Sigmoid colon (tissue), 4 donors: ENCODE data around the gene MYO5B.

Experiments used
- EP300 ChIP-seq, 4 donors: sonication (generic); formaldehyde crosslinking; IDR thresholded peaks; one replicate each; pipeline ENCODE4 v1.6.1; 2017; ENCODE audit warnings: antibody characterized with exemption in 4 of 4
- POLR2A ChIP-seq, 2 donors: fragments of 450-650 bp; IDR thresholded peaks; one replicate each; pipeline ENCODE4 v1.6.1; 2016; ENCODE audit warnings: antibody characterized with exemption in 2 of 2, mild to moderate bottlenecking in 2 of 2, moderate library complexity in 2 of 2
- POLR2AphosphoS5 ChIP-seq, 4 donors: sonication (generic); formaldehyde crosslinking; IDR thresholded peaks; one replicate each; pipeline ENCODE4 v1.6.1; 2017; ENCODE audit warnings: antibody characterized with exemption in 4 of 4
- TF ChIP-seq, protein P1 (sequence below), 4 experiments: fragments of 450-650 bp in 3 of 4; fragments of 200-600 bp in 1 of 4; IDR thresholded peaks; one replicate each; pipeline ENCODE4 v1.5.1; 2016 to 2019; ENCODE audit warnings: antibody characterized with exemption in 4 of 4, mild to moderate bottlenecking in 3 of 4, moderate library complexity in 2 of 4

DNA sequence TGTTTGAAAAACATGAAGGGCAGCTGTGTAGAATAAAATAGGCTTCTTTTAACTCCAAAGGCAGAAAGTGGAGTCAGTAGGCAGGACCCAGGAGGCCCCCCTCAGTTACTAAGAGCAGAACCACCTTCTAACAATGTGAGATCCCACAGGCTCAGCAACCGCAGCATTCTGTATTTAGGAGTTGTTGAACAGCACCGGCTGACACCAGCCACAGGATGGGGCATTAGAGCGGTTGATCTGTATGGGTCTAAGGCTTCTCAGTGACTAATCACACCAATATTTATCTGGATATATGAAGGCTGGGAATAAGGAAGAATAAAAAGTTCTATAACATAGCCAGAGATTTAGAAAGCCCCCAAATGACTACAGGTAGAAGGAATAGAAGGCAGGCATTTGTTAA is 51.7 kb downstream of the MYO5B start:
- TF ChIP-seq, protein P1, sequence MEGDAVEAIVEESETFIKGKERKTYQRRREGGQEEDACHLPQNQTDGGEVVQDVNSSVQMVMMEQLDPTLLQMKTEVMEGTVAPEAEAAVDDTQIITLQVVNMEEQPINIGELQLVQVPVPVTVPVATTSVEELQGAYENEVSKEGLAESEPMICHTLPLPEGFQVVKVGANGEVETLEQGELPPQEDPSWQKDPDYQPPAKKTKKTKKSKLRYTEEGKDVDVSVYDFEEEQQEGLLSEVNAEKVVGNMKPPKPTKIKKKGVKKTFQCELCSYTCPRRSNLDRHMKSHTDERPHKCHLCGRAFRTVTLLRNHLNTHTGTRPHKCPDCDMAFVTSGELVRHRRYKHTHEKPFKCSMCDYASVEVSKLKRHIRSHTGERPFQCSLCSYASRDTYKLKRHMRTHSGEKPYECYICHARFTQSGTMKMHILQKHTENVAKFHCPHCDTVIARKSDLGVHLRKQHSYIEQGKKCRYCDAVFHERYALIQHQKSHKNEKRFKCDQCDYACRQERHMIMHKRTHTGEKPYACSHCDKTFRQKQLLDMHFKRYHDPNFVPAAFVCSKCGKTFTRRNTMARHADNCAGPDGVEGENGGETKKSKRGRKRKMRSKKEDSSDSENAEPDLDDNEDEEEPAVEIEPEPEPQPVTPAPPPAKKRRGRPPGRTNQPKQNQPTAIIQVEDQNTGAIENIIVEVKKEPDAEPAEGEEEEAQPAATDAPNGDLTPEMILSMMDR (IDR thresholded peaks at IDR 0.05): no peak
- TF ChIP-seq EP300 (IDR thresholded peaks at IDR 0.05) (no peak), POLR2AphosphoS5 (IDR thresholded peaks at IDR 0.05) (no peak), POLR2A (IDR thresholded peaks at IDR 0.05) (no peak)
